Activated T-helper 1 cell treated with anti-CD3 and anti-CD28 coated beads, Interleukin-12 subunit alpha, Interleukin-12 subunit beta, Interleukin-2, Interleukin-4 antibody, amounts not matched to agents 30 ng/mL and 10 ng/mL and 1 ng/mL, durations not matched to agents 14 hours and 24 hours and 36 hours (primary cell): ENCODE data around the gene TYSND1. TPM values are rescaled to one million over a fixed set of nuclear protein-coding genes. Genes with fewer than 3 reads are reported as not detected.
"Not testable (repeated sequence)": the region's sequence is repeated elsewhere in the genome, so short reads cannot be mapped to it uniquely, and the experiment has no call there.

Source experiments
- DNase-seq: peaks from one replicate; pipeline ENCODE4 v3.0.0; 2021; ENCODE audit warnings: low spot score
- H3K27ac Mint-ChIP-seq: one replicate; pipeline ENCODE4 v1.8.0; 2021; ENCODE audit warnings: mild to moderate bottlenecking, mixed read lengths
- H3K27me3 Mint-ChIP-seq: one replicate; pipeline ENCODE4 v1.8.0; 2022; ENCODE audit warnings: mild to moderate bottlenecking, moderate library complexity, mixed read lengths; ENCODE audit not compliant: insufficient read depth
- H3K36me3 Mint-ChIP-seq: one replicate; pipeline ENCODE4 v1.8.0; 2021; ENCODE audit warnings: low read depth, mixed read lengths
- H3K4me1 Mint-ChIP-seq: one replicate; pipeline ENCODE4 v1.8.0; 2021; ENCODE audit warnings: low read depth, mixed read lengths
- H3K4me3 Mint-ChIP-seq: one replicate; pipeline ENCODE4 v1.8.0; 2021; ENCODE audit warnings: mild to moderate bottlenecking, moderate library complexity, mixed read lengths
- H3K9me3 Mint-ChIP-seq: one replicate; pipeline ENCODE4 v1.8.0; 2021; ENCODE audit warnings: mixed read lengths
- intact Hi-C: fragments of 100-400 bp; cut with micrococcal nuclease; formaldehyde crosslinking; loops from one replicate; pipeline ENCODE4 v1.15.1; 2024
- total RNA-seq: library from RNA; stranded (reverse); gene quantifications from 2 replicates; pipeline ENCODE4 v1.2.3, GENCODE V29; 2022

Gene TYSND1
- total RNA-seq, 1 donor from 2014 or later = 12.7 TPM

GRCh38 chr10:70124415-70124814 lies 22.1 kb downstream of the TYSND1 start:
- H3K27ac Mint-ChIP-seq = no peak overlapping the region
- H3K9me3 Mint-ChIP-seq = no peaks in the 10 kb centered on the region
- H3K36me3 Mint-ChIP-seq = peaks cover 1% of the 10 kb centered on the region
- DNase-seq = no peak
- intact Hi-C loops = no loop called here
- no peaks in the 10 kb centered on the region for H3K27me3 Mint-ChIP-seq
- no peak overlapping the region for H3K4me3 Mint-ChIP-seq
- H3K4me1 Mint-ChIP-seq = no peaks in the 10 kb centered on the region

- Mint-ChIP-seq H3K27ac (no peak overlapping the region), H3K36me3 (peaks cover 1% of the 10 kb centered on the region), H3K27me3 (no peaks in the 10 kb centered on the region), H3K9me3 (no peaks in the 10 kb centered on the region), H3K4me1 (no peaks in the 10 kb centered on the region), H3K4me3 (no peak overlapping the region)
- intact Hi-C loops = no loop called here
- DNase-seq = no peak
Observed at GRCh38 chr10:70123817-70124216, 22.7 kb downstream of the TYSND1 start.

- H3K36me3 Mint-ChIP-seq, intact Hi-C loops, DNase-seq, H3K27me3 Mint-ChIP-seq, H3K27ac Mint-ChIP-seq, H3K4me1 Mint-ChIP-seq, H3K4me3 Mint-ChIP-seq, H3K9me3 Mint-ChIP-seq: not testable (repeated sequence)
Observed at GRCh38 chr10:70123166-70123565, 23.3 kb downstream of the TYSND1 start.

GRCh38 chr10:70122742-70123141 lies 23.8 kb downstream of the TYSND1 start:
- Mint-ChIP-seq H3K9me3 (no peaks in the 10 kb centered on the region), H3K27me3 (no peaks in the 10 kb centered on the region), H3K4me1 (no peaks in the 10 kb centered on the region), H3K27ac (no peak overlapping the region), H3K4me3 (no peak overlapping the region), H3K36me3 (peaks cover 1% of the 10 kb centered on the region)
- no peak for DNase-seq
- intact Hi-C loops = no loop called here

GRCh38 chr10:70121281-70121949 lies 25.1 kb downstream of the TYSND1 start:
- Mint-ChIP-seq H3K4me1 (peaks cover 3% of the 10 kb centered on the region), H3K9me3 (no peaks in the 10 kb centered on the region), H3K4me3 (no peak overlapping the region), H3K27ac (no peak overlapping the region), H3K36me3 (peaks cover 1% of the 10 kb centered on the region), H3K27me3 (no peaks in the 10 kb centered on the region)
- intact Hi-C loops = no loop called here
- DNase-seq = no peak

- no peak overlapping the region for H3K4me3 Mint-ChIP-seq
- no peaks in the 10 kb centered on the region for H3K9me3 Mint-ChIP-seq
- H3K4me1 Mint-ChIP-seq = peaks cover 8% of the 10 kb centered on the region
Observed at GRCh38 chr10:70120417-70120816, 26.1 kb downstream of the TYSND1 start.

GRCh38 chr10:70119623-70120022 lies 26.9 kb downstream of the TYSND1 start:
- Mint-ChIP-seq H3K4me1 (peaks cover 8% of the 10 kb centered on the region), H3K4me3 (no peak overlapping the region), H3K27me3 (peaks cover 2% of the 10 kb centered on the region), H3K9me3 (no peaks in the 10 kb centered on the region), H3K27ac (no peak overlapping the region), H3K36me3 (no peaks in the 10 kb centered on the region)
- DNase-seq = no peak
- intact Hi-C loops = no loop called here

More at GRCh38 chr10:70120417-70120816, 26.1 kb downstream of the TYSND1 start:
- intact Hi-C loops = no loop called here
- H3K27ac Mint-ChIP-seq = no peak overlapping the region
- H3K27me3 Mint-ChIP-seq = peaks cover 2% of the 10 kb centered on the region
- DNase-seq = no peak
- H3K36me3 Mint-ChIP-seq = peaks cover 1% of the 10 kb centered on the region

- Mint-ChIP-seq H3K27ac (no peak overlapping the region), H3K4me3 (no peak overlapping the region), H3K9me3 (no peaks in the 10 kb centered on the region), H3K4me1 (peaks cover 8% of the 10 kb centered on the region), H3K36me3 (no peaks in the 10 kb centered on the region), H3K27me3 (peaks cover 2% of the 10 kb centered on the region)
- no peak for DNase-seq
- intact Hi-C loops = no loop called here
Observed at GRCh38 chr10:70119197-70119596, 27.3 kb downstream of the TYSND1 start.

- no peak overlapping the region for H3K4me3 Mint-ChIP-seq
- peaks cover 8% of the 10 kb centered on the region for H3K4me1 Mint-ChIP-seq
- H3K27ac Mint-ChIP-seq = no peak overlapping the region
- no peaks in the 10 kb centered on the region for H3K36me3 Mint-ChIP-seq
- intact Hi-C loops = no loop called here
- H3K27me3 Mint-ChIP-seq = peaks cover 2% of the 10 kb centered on the region
- DNase-seq = no peak
- H3K9me3 Mint-ChIP-seq = no peaks in the 10 kb centered on the region
Observed at GRCh38 chr10:70118196-70118595, 28.3 kb downstream of the TYSND1 start.

- H3K36me3 Mint-ChIP-seq = no peaks in the 10 kb centered on the region
- H3K27ac Mint-ChIP-seq = no peak overlapping the region
- peaks cover 2% of the 10 kb centered on the region for H3K27me3 Mint-ChIP-seq
- no peak for DNase-seq
- H3K4me3 Mint-ChIP-seq = no peak overlapping the region
- no peaks in the 10 kb centered on the region for H3K9me3 Mint-ChIP-seq
- intact Hi-C loops = loop anchor here (2.0 kb wide), 1 partner anchor 15 kb away; the partner anchor contains the start of gene AIFM2
- peaks cover 8% of the 10 kb centered on the region for H3K4me1 Mint-ChIP-seq
Observed at GRCh38 chr10:70117646-70118045, 28.9 kb downstream of the TYSND1 start.

- H3K27ac Mint-ChIP-seq = no peak overlapping the region
- peak; percentile 41 for DNase-seq
- peaks cover 8% of the 10 kb centered on the region for H3K4me1 Mint-ChIP-seq
- no peak overlapping the region for H3K4me3 Mint-ChIP-seq
- H3K9me3 Mint-ChIP-seq = no peaks in the 10 kb centered on the region
- peaks cover 2% of the 10 kb centered on the region for H3K27me3 Mint-ChIP-seq
- intact Hi-C loops = loop anchor here (1.0 to 2.0 kb wide), 3 partner anchors 17 to 248 kb away; partner anchors contain the start of genes AIFM2 and TYSND1
- H3K36me3 Mint-ChIP-seq = no peaks in the 10 kb centered on the region
Observed at GRCh38 chr10:70115948-70116682, 30.4 kb downstream of the TYSND1 start.

GRCh38 chr10:70114902-70115301 lies 31.6 kb downstream of the TYSND1 start:
- no peak for DNase-seq
- H3K4me3 Mint-ChIP-seq = no peak overlapping the region
- peaks cover 8% of the 10 kb centered on the region for H3K4me1 Mint-ChIP-seq
- H3K36me3 Mint-ChIP-seq = no peaks in the 10 kb centered on the region
- H3K27ac Mint-ChIP-seq = no peak overlapping the region
- intact Hi-C loops = no loop called here
- H3K9me3 Mint-ChIP-seq = no peaks in the 10 kb centered on the region
- peaks cover 2% of the 10 kb centered on the region for H3K27me3 Mint-ChIP-seq

- Mint-ChIP-seq H3K9me3 (no peaks in the 10 kb centered on the region), H3K36me3 (no peaks in the 10 kb centered on the region), H3K27ac (no peak overlapping the region), H3K27me3 (peaks cover 2% of the 10 kb centered on the region), H3K4me1 (peaks cover 8% of the 10 kb centered on the region), H3K4me3 (no peak overlapping the region)
- intact Hi-C loops = no loop called here
- DNase-seq = no peak
Observed at GRCh38 chr10:70112071-70112470, 34.4 kb downstream of the TYSND1 start.
